AG09319 (cell line): ENCODE data around the gene SUSD3.

Experiments
- DNase-seq: peaks from one replicate; pipeline ENCODE4 v3.0.0-alpha.2; 2010; ENCODE audit warnings: low read depth; ENCODE audit errors: extremely low read depth
- CTCF ChIP-seq: IDR thresholded peaks from 2 replicates; pipeline ENCODE4 v1.5.1; 2011; ENCODE audit warnings: low read depth, mild to moderate bottlenecking, inconsistent platforms, low read length, moderate library complexity

The SUSD3 gene

GRCh38 chr9:93030642-93031628, 27.6 kb upstream of the SUSD3 start:
- DNase-seq: no peak
- TF ChIP-seq CTCF: no peak

GRCh38 chr9:93031629-93032430, 26.7 kb upstream of the SUSD3 start:
- TF ChIP-seq CTCF: no peak
- peak; percentile 22 for DNase-seq

GRCh38 chr9:93032545-93032944, 26.0 kb upstream of the SUSD3 start:
- no peak for DNase-seq
- no peak for TF ChIP-seq CTCF

GRCh38 chr9:93033531-93033930, 25.0 kb upstream of the SUSD3 start:
- DNase-seq: no peak
- no peak for TF ChIP-seq CTCF

- TF ChIP-seq CTCF: no peak
- DNase-seq: no peak
Measured at GRCh38 chr9:93035106-93035660, 23.3 kb upstream of the SUSD3 start.

- TF ChIP-seq CTCF: no peak
- no peak for DNase-seq
Measured at GRCh38 chr9:93035821-93036351, 22.6 kb upstream of the SUSD3 start.
